AG04449 (cell line): ENCODE measurements around the gene ZKSCAN5.
"Not testable (repeated sequence)": the region's sequence is repeated elsewhere in the genome, so short reads cannot be mapped to it uniquely, and the experiment has no call there.

Experiments used
- CTCF ChIA-PET: fragments of 350-600 bp; formaldehyde crosslinking; extraction: SDS; loops from one replicate; lab custom pipeline; 2021; ENCODE audit warnings: antibody characterized with exemption; lab: Yijun Ruan, JAX
- POLR2A ChIA-PET: fragments of 400-600, 350-600 bp; formaldehyde crosslinking; extraction: SDS; loops from one replicate; lab custom pipeline; 2020; ENCODE audit warnings: antibody characterized with exemption, inconsistent platforms; lab: Yijun Ruan, JAX
- DNase-seq: peaks from one replicate; pipeline ENCODE4 v3.0.0-alpha.2; 2010; ENCODE audit warnings: low read depth, low spot score
- H3K4me3 ChIP-seq: 2 replicates; pipeline ENCODE4 v1.5.1; 2011; ENCODE audit warnings: low read depth, mild to moderate bottlenecking, control low read depth, low read length
- CTCF ChIP-seq: IDR thresholded peaks from one replicate; pipeline ENCODE4 v1.5.1; 2011; ENCODE audit warnings: mild to moderate bottlenecking, moderate library complexity, low read length, control low read depth, inconsistent platforms; ENCODE audit not compliant: insufficient read depth; ENCODE audit errors: missing control alignments

ZKSCAN5 gene

DNA sequence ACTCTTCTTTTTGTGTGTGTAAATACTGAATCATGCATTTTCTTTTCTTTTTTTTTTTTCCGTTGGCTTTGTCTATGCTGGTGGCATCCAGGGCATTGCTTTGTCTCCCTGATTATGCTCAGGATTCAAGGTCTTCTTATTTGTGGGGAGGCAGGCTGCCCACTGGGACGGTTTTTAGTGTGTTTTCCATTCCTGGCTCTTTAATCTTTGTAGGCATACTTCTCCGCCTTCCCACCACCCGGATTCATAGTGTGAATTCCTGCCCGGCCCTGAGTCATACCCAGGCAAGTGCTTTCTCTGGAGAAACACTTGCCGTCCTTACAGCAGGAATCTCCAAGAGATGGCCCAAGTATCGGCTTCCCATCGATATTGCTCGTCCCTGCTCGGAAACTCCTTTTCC is 59.2 kb downstream of the ZKSCAN5 start:
- ChIA-PET CTCF (interaction anchor here (1.3 to 1.6 kb wide), 3 partner anchors 9 to 430 kb away, joined by 3 to 4 read pairs (median 3); partner anchors contain the start of gene ZSCAN25), POLR2A (interaction anchor here (1.0 kb wide), 1 partner anchor 17 kb away, joined by 3 read pairs; no protein-coding TSS in a partner anchor)
- DNase-seq, result peak; percentile 67
- no peak for TF ChIP-seq CTCF
- H3K4me3 ChIP-seq, result no peak overlapping the region

DNA sequence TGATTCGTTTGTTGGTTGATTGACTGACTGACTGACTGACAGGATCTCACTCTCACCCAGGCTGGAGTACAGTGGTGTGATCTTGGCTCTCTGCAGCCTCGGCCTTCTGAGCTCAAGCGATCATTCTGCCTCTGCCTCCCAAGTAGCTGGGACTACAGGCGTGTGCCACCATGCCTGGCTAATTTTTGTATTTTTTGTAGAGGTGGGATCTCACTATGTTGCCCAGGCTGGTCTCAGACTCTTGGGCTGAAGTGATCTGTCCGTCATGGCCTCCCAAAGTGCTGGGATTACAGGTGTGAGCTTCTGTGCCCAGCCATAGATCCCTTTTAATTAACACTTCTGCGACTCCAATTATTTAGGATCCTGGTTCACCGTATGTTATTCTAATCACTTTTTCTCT is 64.3 kb downstream of the ZKSCAN5 start:
- H3K4me3 ChIP-seq, CTCF ChIA-PET, POLR2A ChIA-PET, DNase-seq: not testable (repeated sequence)

DNA sequence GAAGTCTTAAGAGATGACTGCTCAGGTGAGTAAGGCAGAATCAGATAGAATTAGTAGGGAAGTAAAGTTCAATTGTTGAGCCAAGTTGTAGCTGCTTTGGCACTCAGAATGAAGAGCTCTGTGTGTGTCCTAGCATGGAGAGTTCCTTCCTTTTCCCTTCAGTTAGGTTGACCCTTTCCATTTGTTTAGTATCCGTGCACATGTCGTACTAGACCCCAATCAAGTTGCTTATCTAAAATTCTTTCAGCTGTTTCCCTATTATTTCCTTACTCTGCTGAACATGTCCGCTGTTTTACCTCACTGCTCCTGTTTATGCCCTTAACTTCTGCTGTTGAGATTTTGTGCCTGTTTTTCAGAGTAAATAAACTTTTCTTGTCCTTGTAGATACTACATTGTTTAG is 67.3 kb downstream of the ZKSCAN5 start:
- POLR2A ChIA-PET, result no interaction called here
- no peak overlapping the region for H3K4me3 ChIP-seq
- no peak for TF ChIP-seq CTCF
- DNase-seq, result no peak
- CTCF ChIA-PET, result no interaction called here

- DNase-seq, result no peak
- CTCF ChIA-PET, result interaction anchor here (1.4 kb wide), 1 partner anchor 10 kb away, joined by 4 read pairs; no protein-coding TSS in a partner anchor
- POLR2A ChIA-PET, result no interaction called here
- H3K4me3 ChIP-seq, result no peak overlapping the region
- no peak for TF ChIP-seq CTCF
Measured at GRCh38 chr7:99573257-99573656, 68.8 kb downstream of the ZKSCAN5 start.

GRCh38 chr7:99576251-99576650 is 71.8 kb downstream of the ZKSCAN5 start:
- DNase-seq, result no peak
- no peak overlapping the region for H3K4me3 ChIP-seq
- TF ChIP-seq CTCF, result no peak
- CTCF ChIA-PET, result interaction anchor here (1.3 kb wide), 1 partner anchor 41 kb away, joined by 3 read pairs; the partner anchor contains the start of gene ZSCAN25
- POLR2A ChIA-PET, result no interaction called here

DNA sequence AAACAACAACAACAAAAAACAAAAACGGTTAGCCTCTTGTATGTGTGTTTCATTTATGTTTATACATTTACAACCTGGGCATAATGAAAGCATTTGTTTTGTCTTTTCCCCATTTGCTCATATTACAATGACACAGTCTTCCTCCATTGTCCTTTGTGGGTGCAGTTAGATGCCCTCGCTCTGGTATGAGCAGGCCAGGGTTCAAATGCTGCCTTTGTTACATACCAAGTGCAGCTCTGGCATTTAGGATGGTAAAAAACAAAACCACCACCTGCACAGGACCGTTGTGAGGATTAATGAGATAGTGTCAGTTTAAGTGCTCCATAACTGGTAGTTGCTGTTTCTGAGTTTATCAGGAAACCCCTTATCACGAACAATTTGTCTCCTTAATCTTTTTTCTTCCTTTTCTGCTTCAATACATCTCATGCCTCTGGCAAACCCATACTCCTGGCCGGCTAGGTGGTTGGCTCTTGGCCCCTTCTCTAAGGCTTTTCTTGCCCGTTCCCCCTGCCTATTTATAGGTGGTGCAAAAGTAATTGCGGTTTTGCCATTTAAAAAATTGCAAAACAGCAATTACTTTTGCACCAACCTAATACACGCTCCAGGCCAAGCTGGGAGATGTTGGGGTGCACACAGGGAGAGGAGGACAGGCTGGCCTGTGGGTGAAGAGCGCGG is 75.0 kb downstream of the ZKSCAN5 start:
- CTCF ChIA-PET, result interaction anchor here (1.3 kb wide), 1 partner anchor 18 kb away, joined by 3 read pairs; no protein-coding TSS in a partner anchor
- no peak for DNase-seq
- POLR2A ChIA-PET, result interaction anchor here (0.6 kb wide), 1 partner anchor 68 kb away, joined by 3 read pairs; no protein-coding TSS in a partner anchor
- H3K4me3 ChIP-seq, result peak overlapping the region; percentile 61
- TF ChIP-seq CTCF, result no peak
